Measurements from ENCODE around the gene GTF3C5. TPM values are rescaled to one million over a fixed set of nuclear protein-coding genes. Genes with fewer than 3 reads are reported as not detected.

The GTF3C5 gene
- total RNA-seq (2014; rRNA removed; shearing (Covaris generic)), result 91.9 and 97.0 TPM in 2 replicates
- total RNA-seq (2022), result 90.3 and 91.6 TPM in 2 replicates
- Bru-seq, nascent RNA, result percentile 74 among the genes with signal in this experiment
- percentile 77 among the genes with signal in this experiment for BruChase-seq, experiment 1, labeled RNA remaining after a 6-hour chase
- BruChase-seq, experiment 2, labeled RNA remaining after a 2-hour chase, result percentile 76 among the genes with signal in this experiment
- long read RNA-seq, transcript GTF3C5-202 (11 exons, 2,406 nt), result major isoform, 27 of 67 reads
- long read RNA-seq, transcript GTF3C5-204 (12 exons, 2,110 nt), result minor isoform, 12 of 67 reads
- long read RNA-seq, partial matches to known transcripts, result 11 of 67 reads
- long read RNA-seq, other reads (novel, unspliced or antisense), result 16 of 67 reads

- Histone ChIP-seq H2AFZ (ENCODE audit: low read length) (peak within 1 kb of the TSS; percentile 64), H3K79me2 (ENCODE audit: insufficient read depth, low read depth, low read length) (peaks cover 54% of the 10 kb centered on the region)
Measured at GRCh38 chr9:133030317-133031129, at the start of gene GTF3C5. Gene GTF3C5 (plus strand): TSS chr9:133030997. CDS start chr9:133031012, 15 bp downstream.

GRCh38 chr9:132982458-132982857, 48.3 kb upstream of the GTF3C5 start:
- no peak overlapping the region for H3K4me2 ChIP-seq (ENCODE audit: low read length)
- no peaks in the 10 kb centered on the region for H3K79me2 ChIP-seq (ENCODE audit: insufficient read depth, low read depth, low read length)
- no peak for DNase-seq (ENCODE audit: low spot score)
- H3K9me3 ChIP-seq (ENCODE audit: low read length), result no peaks in the 10 kb centered on the region
- no peaks in the 10 kb centered on the region for H4K20me1 ChIP-seq (ENCODE audit: insufficient read depth, low read length)
- TF ChIP-seq, protein P1, sequence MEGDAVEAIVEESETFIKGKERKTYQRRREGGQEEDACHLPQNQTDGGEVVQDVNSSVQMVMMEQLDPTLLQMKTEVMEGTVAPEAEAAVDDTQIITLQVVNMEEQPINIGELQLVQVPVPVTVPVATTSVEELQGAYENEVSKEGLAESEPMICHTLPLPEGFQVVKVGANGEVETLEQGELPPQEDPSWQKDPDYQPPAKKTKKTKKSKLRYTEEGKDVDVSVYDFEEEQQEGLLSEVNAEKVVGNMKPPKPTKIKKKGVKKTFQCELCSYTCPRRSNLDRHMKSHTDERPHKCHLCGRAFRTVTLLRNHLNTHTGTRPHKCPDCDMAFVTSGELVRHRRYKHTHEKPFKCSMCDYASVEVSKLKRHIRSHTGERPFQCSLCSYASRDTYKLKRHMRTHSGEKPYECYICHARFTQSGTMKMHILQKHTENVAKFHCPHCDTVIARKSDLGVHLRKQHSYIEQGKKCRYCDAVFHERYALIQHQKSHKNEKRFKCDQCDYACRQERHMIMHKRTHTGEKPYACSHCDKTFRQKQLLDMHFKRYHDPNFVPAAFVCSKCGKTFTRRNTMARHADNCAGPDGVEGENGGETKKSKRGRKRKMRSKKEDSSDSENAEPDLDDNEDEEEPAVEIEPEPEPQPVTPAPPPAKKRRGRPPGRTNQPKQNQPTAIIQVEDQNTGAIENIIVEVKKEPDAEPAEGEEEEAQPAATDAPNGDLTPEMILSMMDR (conservative IDR thresholded peaks at IDR 0.05; ENCODE audit: low read length), result no peak
- no peak for TF ChIP-seq EZH2phosphoT487 (IDR thresholded peaks at IDR 0.05; ENCODE audit: borderline replicate concordance, low read depth, low read length)
- no peaks in the 10 kb centered on the region for H3K36me3 ChIP-seq (ENCODE audit: insufficient read depth, low read length)
- H3K9me2 ChIP-seq (ENCODE audit: insufficient read depth, low read length), result no peaks in the 10 kb centered on the region
- H3K27ac ChIP-seq (ENCODE audit: low read depth, low read length, poor library complexity, severe bottlenecking), result no peak overlapping the region
- POLR2A ChIA-PET, result interaction anchor here (0.6 kb wide), 1 partner anchor 31 kb away, joined by 3 read pairs; no protein-coding TSS in a partner anchor
- H3K4me1 ChIP-seq (ENCODE audit: insufficient read depth, low read length, poor library complexity, severe bottlenecking), result peaks cover 16% of the 10 kb centered on the region
- intact Hi-C loops (cut with micrococcal nuclease; ENCODE audit: unreplicated experiment), result no loop called here
- H2AFZ ChIP-seq (ENCODE audit: low read length), result no peak overlapping the region
- no TSS peak for BruUV-seq (replicated peaks)
- H3K4me3 ChIP-seq (ENCODE audit: low read depth, low read length, poor library complexity, severe bottlenecking), result no peak overlapping the region
- CTCF ChIA-PET (ENCODE audit: unreplicated experiment), result no interaction called here

More at GRCh38 chr9:133030317-133031129, at the start of gene GTF3C5:
- Histone ChIP-seq H3K4me1 (ENCODE audit: insufficient read depth, low read length, poor library complexity, severe bottlenecking) (peaks cover 33% of the 10 kb centered on the region), H3K36me3 (ENCODE audit: insufficient read depth, low read length) (peaks cover 21% of the 10 kb centered on the region; the same call in 1 of the 2 replicates), H4K20me1 (ENCODE audit: insufficient read depth, low read length) (peaks cover 9% of the 10 kb centered on the region; the same call in 1 of the 2 replicates), H3K4me2 (ENCODE audit: low read length) (peak within 1 kb of the TSS; percentile 86), H3K27ac (ENCODE audit: low read depth, low read length, poor library complexity, severe bottlenecking) (peak within 1 kb of the TSS; percentile 50), H3K9me2 (ENCODE audit: insufficient read depth, low read length) (no peaks in the 10 kb centered on the region), H3K4me3 (ENCODE audit: low read depth, low read length, poor library complexity, severe bottlenecking) (peak within 1 kb of the TSS; percentile 97), H3K9me3 (ENCODE audit: low read length) (no peaks in the 10 kb centered on the region)
- TF ChIP-seq, protein P1 (conservative IDR thresholded peaks at IDR 0.05; ENCODE audit: low read length), result no peak
- TF ChIP-seq EZH2phosphoT487 (IDR thresholded peaks at IDR 0.05; ENCODE audit: borderline replicate concordance, low read depth, low read length), result no peak
- intact Hi-C loops (cut with micrococcal nuclease; ENCODE audit: unreplicated experiment), result no loop called here
- ChIA-PET POLR2A (interaction anchor here (0.6 to 1.9 kb wide), 10 partner anchors 8 to 447 kb away, joined by 3 to 7 read pairs (median 4); partner anchors contain the start of genes DDX31 and GTF3C4), CTCF (ENCODE audit: unreplicated experiment) (no interaction called here)
- DNase-seq (ENCODE audit: low spot score), result peak; percentile 99
- TSS peak; percentile 54 for BruUV-seq (replicated peaks)

Measured in OCI-LY7 (cell line).